EH (cell line): Measurements from ENCODE around the gene NEXN.
A peak's percentile ranks its signal among the peaks of the same experiment; 100 is the strongest.

Experiments
- DNase-seq: peaks from one replicate; pipeline ENCODE4 v3.0.0-alpha.2; 2015; ENCODE audit warnings: low read depth

The NEXN gene

DNA sequence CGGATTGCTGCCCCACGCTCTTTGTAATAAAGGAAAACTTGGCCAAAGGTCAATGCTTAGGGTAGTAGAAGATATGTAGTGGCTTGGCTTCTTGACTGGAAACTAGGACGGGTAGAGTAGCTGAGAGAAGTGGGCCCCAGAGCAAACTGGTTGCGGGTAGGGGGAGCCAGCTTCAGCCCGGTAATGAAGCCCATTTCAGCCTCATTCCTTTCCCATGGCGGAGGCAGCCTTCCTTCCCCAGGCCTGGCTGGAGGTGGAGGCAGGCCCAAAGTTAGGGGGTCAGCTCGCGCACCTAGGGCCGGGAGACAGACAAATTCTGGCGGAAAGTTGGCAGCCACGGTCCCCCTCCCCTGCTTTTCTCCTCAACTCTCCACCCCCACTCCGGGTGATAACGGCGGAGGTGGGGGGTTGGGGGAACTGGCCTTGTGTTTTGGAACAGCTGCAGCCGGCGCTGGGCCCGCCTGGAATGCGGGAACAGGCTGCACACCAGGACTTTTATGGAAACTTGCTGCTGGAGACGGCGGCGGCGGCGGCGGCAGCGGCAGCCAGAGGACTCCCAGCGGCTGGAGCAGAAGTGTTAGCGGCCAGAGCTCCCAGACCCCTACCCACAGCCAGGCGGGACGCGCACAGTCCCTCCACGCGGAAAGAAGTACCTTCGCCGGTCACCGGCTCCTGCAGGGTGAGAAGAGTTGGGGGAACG lies at the start of gene NEXN:
TSS of gene NEXN (plus strand) at position 544 of the 700 bp plus-strand sequence. CDS start 27,483 bp downstream, outside the sequence.
- DNase-seq = peak; percentile 90

DNA sequence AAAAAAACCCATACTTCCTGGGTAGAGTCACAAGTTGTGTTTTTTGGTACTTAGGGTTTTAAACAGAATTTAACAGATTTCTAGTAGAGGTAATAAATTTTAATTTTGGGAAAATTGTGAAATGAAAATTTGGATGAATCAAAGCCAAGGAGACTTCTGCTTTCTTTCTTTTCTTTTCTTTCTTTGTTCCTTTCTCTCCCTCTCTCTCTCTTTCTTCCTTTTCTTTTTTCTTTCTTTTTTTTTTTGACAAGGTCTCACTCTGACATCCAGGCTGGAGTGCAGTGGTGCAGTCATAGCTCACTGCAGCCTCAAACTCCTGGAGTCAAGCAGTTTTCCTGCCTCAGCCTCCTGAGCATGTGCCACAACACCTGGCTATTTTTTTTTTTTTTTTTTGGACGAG lies 46.9 kb upstream of the NEXN start:
- no peak for DNase-seq

DNA sequence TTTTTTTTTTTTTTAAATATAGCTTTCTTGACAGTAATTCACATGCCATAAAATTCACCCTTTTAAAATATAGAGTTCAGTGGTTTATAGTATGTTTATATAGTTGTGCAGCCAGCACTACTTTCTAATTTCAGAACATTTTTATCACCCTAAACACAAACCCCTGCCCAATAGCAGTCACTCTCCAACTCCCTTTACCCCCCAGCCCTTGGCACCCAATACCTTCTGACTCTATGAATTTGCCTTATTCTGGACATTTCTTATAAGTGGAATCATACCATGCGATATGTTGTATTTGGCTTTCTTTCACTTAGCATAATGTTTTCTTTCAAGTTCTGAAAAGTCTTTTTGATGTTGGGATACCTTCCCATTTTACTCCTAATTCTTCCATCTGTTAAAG lies 42.5 kb upstream of the NEXN start:
- DNase-seq = no peak

DNA sequence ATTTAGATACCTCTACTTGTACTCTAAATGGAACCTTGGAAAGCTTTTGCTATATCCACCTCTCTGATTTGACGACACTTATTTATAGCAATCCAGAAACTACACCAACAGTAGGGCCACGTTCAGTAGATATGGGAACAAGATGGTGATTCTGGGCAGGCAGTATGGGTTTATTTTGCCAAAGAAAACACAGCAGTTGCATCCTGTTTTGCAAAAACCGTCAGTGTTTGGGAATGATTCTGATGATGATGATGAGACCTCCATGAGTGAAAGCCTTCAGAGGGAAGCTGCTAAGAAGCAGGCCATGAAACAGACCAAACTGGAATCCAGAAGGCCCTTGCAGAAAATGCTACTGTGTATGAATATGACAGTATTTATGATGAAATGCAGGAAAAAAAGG lies 41.5 kb upstream of the NEXN start:
- DNase-seq = no peak

DNA sequence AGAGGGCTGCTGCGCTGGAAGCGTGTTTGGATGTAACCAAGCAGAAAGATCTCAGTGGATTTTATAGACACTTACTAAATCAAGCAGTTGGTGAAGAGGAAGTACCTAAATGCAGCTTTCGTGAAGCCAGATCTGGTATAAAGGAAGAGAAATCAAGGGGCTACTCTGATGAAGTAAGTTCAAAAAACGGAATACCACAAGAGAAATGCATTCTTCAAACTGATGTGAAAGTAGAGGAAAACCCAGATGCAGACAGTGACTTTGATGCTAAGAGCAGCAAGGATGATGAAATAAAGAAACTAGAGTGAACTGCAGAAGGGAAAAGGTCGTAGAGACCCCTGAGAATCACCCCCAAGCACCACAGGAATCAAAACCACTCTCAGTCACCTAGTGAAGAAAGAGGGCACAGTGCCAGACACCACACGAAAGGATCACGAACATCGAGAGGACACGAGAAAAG lies 40.8 kb upstream of the NEXN start:
- DNase-seq = no peak

DNA sequence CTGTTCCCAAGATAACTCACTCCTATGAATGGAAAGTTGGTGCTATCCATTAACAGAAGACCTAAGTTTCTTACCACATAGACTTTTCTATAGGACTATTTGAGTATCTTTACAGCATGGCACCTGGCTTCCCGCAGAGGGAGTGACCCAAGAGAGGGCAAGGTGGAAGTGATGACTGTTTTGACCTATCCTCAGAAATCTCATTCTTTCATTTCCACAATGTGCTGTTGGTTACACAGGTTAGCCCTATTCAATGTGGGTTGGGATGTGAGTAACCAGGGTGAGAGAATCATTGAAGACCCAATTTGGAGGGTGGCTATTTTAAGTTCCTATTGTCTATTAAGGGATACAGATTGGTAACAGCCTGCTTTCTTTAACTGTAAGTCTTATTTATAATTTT lies 38.3 kb upstream of the NEXN start:
- no peak for DNase-seq

DNA sequence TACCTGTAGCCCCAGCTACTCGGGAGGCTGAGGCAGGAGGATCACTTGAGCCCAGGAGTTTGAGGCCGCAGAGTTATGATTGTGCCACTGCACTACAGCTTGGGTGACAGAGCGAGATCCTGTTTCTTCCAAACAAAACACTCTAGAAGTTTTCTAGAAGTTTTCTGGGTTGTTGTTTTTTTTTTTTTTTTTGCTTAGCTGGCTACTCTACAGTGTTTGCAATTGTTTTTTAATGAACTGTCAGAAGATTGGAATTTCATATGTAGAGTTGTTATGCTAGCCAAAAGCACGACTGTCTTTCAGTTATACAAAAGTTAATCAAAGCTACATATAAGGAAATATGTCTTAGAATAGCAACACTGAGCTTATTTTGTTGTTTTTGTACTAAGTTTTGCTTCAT lies 30.9 kb upstream of the NEXN start:
- peak; percentile 72 for DNase-seq

DNA sequence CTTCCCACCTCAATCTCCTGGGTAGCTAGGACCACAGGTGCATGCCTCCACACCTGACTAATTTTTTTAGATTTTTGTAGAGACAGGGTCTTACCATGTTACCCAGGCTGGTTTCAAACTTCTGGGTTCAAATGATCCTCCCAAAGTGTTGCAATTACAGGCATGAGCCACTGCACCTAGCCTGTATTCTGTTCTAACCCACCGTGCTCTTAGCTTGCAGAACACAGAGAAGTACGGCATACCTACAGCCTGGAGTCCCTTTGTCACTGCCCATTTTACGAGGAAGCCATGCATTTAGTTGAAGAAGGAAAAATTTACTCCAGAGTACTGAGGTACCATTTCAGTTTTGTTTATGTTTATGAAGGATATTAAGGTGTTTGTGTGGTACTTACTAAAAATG lies 29.7 kb upstream of the NEXN start:
- no peak for DNase-seq

DNA sequence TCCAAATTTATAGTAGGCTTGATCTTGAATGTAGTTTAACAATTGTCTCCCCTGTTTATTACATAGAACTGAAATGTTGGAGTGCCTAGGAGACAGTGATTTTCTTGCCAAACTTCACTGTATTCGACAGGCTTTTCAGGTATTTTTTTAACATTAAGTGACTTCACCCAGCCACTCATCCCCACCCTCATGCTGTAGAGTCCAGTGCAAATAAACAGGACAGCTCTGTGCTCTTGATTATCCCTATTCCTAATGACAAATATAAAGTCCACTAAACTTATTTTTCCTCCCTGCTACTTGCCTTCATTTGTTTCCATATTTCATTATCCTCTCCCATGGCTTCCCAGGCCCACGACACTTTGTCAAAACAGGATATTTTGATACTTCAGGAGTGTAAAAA lies 29.2 kb upstream of the NEXN start:
- no peak for DNase-seq

DNA sequence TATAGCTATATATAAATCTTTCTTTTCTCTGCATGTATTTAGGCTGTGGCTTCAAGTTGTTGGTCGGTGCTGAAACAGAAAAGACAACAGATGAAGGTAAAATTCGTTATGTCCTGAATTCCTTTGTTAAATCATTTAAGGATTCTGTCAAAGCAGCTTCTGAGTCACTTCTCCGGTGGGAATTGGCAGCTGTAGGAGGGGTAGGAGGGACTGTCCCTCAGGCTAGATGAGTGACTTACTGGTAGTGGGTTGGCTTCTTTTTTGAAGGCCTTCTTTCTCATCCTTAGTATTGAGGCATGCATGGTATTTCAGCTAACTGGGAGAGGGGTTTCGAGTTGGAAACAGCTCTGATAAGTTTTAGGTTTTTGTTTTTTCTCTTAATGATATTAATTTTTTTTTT lies 22.1 kb upstream of the NEXN start:
- peak; percentile 66 for DNase-seq

DNA sequence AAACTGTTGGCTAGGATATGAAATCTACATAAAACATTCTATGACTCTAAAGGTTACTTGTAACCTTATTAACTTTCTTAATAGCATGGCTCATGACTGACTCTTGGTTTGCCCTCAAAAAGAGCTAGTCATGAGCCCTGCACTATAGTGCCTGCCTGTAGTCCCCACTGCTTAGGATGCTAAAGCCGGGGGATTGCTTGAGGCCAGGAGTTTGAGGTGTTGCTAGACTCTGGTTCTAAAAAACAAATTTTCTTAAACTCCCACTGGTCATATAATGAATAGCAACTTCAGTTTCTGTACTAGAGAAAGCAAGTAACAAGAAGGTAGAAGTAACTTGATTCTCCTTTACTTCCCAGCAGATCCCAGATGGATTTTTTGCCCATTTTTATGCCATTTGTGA lies 15.8 kb upstream of the NEXN start:
- no peak for DNase-seq

DNA sequence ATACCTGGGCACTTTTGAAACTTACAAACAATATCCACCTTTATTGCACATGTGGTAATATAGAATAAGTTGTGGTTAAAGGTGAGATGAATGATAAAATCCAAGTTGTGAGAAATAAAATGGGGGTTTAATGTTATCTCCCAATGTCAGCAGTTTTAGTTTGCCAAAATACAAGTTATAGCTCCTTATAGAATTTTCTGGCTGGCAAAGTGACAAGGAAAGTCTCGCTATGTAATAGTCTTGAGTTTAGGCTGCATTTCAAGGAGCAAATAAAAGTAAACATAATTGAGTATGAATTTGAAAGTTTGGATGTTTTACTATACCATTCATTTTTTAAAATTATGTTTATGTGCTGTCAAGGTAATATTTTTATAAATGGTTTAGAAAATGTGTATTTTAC lies 15.0 kb upstream of the NEXN start:
- DNase-seq = no peak

DNA sequence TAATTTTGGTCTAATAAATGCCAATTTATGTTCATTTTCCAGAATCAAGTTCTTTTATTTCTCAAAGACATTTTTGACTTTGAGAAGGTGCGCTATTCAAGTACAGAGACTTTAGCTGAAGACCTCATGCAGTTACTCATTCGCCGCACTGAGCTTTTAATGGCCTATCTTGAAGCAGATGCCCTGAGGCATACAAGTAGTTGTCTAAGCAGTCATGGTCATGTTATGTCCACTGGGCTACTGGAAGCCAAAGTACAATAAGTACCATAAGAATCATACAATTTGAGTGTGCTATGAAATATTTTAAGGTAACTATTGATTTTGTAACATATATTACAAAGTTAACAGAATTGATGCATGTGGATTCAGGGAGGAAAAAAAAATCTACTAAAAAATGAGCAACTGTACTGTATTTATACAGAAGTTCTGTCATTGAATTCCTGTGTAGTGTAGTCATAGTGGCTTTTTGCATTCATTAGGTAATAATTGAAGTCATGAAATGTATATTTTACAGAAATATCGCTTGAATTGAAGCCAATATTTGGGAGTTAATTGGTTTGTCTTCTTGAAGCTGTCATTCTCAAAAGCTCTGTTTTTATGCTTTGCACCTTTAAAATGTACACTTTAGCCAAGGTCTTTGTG lies 13.5 kb upstream of the NEXN start:
- DNase-seq = peak; percentile 94

DNA sequence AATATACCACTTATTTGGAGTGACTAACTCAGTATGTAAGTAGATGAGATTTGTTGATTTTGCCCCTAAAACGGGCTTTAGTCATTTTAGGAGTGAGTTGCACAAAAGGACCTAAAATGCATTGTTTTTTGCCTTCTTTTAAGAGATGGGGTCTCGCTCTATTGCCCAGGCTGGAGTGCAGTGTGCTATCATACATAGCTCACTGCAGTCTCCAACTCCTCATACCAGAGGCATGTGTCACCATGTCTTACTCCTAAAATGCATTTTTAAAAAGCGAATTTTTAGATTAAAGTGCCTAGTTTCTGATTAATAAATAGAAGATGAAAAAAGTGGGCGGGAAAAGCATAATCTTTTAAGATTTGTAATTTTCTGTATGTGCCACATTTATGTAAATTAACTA lies 11.5 kb upstream of the NEXN start:
- DNase-seq = peak; percentile 73

DNA sequence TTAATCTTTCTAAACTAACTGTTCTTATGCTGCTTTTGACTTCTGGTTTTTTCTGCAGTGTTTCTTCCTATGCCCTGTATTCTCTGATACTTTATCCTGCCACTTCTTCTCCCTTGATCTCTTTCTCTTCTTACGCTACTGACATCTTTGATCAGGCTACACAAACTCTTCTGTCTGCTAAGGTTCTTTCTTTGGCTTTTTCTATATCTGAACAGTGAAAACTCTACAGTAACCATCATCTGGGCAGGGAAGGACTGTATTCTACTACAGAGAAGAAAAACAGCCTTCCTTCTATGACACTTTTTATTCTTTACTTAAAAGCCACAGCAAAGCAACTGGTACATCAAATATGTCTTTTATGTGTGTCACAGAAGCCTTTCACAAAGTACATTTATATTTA lies 7.4 kb upstream of the NEXN start:
- no peak for DNase-seq

DNA sequence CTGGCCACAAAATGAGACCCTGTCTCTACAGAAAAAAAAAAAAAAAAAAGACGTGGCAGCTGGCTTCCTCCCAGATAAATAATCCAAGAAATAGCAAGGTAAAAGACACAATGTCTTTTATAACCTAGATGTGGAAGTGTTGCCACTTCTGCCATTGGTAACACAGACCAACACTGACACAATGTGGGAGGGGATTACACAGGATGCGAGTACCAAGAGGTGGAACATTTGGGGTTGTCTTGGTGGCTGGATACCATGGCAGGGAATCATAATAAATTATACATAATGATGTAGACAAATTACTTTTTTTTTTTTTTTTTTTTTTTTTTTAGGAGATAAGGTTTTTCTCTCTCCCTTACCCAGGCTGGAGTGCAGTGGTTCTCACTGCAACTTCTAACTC lies 6.0 kb upstream of the NEXN start:
- no peak for DNase-seq

DNA sequence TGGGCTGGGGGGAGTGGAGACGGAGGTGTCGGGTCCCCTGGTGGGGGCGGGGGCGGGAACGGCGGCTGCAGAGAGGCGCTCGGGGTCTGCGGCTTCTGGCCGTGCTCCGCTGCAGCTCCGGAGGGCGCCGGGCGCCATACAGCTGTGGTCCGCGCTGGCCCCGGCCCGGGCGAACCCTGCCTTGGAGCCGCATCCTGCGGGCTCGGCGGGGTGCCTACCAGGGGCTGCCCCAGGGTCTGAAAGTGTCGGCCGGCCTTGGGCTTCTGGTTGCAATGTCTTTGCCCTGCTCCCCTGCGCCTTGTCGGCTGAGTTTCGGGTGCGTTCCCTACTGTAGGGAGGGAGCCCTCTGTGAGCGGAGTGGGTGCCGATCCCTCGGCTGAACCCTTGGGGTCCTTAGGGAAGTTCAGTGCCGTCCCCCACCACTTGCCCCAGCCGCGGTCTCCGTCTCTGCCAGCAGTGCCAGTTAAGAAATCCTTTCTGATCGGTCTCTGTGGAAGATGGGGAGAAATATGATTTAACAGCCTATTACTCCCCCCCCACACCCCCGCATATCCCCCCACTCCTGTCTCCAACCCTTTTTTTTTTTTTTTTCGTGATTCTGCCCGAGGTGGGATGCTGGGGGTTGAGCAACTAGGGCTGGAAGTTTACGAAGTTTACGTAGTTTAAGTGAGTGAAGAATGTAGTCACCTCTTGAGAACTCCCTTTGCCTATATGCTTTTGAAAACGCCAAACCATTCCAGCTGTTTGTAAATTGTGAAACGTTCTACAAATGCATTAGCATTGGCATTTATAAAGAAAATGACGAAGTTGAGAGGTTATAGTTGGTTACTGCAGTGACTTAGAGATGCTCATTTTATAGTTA lies 588 bp downstream of the NEXN start:
- DNase-seq = peak; percentile 73

DNA sequence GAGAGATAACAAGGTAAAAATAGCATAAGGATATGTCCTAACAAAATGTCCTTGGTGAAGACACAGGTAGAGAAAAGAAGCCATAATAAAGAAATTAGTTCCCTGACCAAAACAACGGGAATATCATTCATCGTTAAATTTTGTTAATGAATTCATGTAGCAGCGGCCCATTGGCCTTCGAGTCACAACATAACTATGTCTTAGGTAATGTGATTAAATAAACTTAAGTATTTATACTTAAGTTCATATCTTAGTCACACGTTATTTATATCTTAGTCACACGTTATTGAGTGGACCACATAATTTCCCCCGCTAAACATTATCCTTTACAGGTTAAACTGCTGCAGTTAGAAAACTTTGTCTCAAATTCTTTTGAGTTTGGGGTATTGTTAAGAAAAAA lies 1.2 kb downstream of the NEXN start:
- DNase-seq = peak; percentile 90

DNA sequence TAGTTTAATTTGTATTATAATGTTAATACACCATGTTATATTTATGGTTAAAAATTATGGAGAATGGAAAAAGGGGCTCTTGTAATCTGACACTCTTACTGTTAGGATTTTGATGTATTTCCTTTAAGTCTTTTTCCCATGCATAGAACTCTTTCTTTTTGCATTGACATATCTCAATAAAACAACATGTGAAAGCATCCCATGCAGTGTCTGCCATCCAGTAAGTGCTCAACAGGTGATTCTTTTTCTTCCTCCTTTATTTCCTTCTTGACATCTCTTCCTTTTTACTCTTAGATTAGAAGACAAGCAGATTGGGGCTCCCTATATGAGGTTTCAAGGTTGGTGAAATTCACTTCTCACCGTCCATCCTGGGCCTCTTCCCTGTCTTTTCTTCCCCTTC lies 2.8 kb downstream of the NEXN start:
- no peak for DNase-seq

DNA sequence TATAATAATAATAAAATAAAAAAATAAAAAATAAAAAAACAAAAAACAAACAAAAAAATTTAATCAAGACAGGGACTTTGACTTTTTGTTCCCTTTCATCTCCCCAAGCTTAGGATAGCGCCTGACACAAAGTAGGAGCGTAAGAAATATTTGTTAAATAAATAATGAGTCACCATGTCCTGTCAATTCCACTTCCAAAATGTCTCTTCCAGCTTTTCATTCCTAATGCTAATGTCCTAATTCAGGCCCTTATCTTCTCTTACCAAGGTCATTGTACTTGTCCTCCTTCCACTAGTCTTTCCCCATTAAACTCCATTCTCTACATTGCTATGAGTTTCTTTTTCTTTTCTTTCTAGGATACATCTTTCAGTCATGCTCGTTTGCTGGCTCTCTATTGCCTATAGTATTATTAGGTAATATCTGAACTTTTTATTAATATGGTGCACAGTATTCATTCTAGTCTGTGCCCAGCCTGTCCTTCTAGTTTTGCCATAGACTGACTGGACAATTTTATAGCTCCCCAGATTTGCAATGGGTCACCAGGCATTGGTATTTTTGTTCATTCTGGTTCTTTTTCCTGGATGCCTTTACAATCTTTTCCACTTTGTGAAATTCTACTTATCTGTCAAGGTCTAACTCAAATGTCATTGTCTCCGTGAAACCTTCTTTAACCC lies 11.4 kb downstream of the NEXN start:
- peak; percentile 52 for DNase-seq

DNA sequence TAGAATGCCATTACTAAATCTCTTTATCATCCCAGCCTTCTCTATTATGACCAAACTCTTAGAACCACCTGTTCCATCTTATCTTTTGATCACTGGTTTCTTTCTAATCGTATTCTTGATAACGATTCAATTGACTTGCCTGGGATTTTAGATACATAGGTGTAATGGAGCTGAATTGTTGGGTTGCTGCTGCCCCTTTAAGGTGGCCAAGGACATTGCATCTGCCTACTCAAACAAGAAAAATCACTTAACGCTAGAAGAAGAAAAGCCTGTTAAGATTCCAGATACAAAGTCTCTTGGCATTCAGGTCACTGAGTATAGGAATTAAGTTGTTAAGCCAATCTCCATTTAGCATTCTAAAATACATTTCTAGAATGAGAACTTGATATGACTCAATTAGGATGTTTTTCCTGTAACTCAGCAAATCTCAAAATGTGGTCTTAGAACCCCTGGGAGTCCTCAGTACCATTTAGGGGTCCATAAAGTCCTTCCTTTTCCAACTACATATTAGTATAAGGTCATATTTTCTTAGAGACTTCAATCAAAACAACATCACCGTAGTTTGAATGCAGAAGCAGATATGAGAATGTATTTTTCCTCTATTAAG lies 12.4 kb downstream of the NEXN start:
- peak; percentile 59 for DNase-seq

DNA sequence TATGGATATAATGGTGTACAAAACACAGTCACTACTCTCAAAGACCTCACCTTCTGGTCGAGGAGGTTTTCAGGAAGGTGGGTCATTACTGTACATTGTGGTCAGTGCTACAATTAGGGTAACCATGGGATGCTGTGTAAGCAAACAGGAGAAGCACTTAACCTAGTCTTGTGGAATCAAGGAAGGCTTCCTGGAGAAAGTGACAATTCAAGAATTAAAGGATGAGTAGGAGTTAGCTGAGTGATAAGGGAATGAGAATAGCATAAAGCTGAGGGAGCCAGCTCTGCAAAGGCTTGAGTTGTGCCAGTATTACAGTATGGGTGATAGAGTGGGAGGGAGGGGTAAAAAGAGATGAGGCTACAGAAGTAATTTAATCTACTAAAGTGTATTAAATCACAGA lies 17.2 kb downstream of the NEXN start:
- DNase-seq = no peak
